ENCODE results near the gene CCDC124.

DNA sequence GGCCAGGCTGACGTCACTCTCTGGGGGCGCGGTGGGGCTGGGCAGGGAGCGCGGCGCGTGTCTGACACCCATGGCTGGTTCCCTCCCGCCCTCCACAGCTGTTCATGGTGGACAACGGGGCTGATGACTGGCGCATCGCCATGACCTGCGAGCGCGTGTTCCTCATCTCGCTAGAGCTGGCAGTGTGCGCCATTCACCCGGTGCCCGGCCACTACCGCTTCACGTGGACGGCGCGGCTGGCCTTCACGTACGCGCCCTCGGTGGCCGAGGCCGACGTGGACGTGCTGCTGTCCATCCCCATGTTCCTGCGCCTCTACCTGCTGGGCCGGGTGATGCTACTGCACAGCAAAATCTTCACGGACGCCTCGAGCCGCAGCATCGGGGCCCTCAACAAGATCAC lies 48.8 kb downstream of the CCDC124 start:
- TF ChIP-seq POLR2A (IDR thresholded peaks at IDR 0.05) (no peak), CTCF (IDR thresholded peaks at IDR 0.05) (no peak), POLR2AphosphoS5 (IDR thresholded peaks at IDR 0.05) (no peak)
